ENCODE measurements around the gene MBP. TPM values are rescaled to one million over a fixed set of nuclear protein-coding genes. Genes with fewer than 3 reads are reported as not detected.

MBP gene
- total RNA-seq, 1 donor from 2014 or later, result 0.53 TPM

GRCh38 chr18:77066101-77066500 is 66.5 kb downstream of the MBP start:
- no peak for DNase-seq (ENCODE audit: low read depth, low spot score)

GRCh38 chr18:77065221-77065981 is 67.2 kb downstream of the MBP start:
- DNase-seq (ENCODE audit: low read depth, low spot score), result peak; percentile 57

DNA sequence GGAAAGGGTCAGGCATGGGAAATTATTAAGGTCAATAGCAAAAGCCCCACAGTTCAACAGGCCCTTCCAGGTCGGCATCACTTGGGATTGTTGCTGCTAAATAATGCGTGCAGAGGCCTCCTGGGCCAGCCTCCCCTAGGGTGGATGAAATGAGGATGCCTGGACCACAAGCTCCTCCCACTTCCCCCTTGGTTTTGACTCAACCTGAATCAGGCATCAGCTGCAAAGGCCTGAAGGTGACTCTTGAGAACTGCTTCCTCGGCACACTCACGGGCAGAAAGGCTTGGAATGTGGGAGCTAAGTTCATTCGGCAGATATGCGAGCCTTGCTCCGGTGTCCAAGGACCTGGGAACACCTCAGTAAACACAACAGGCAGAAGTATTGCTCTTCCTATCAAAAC is 69.3 kb downstream of the MBP start:
- DNase-seq (ENCODE audit: low read depth, low spot score), result no peak

- DNase-seq (ENCODE audit: low read depth, low spot score), result no peak
These were observed 70.0 kb downstream of the MBP start for GRCh38 chr18:77062518-77063003.

DNA sequence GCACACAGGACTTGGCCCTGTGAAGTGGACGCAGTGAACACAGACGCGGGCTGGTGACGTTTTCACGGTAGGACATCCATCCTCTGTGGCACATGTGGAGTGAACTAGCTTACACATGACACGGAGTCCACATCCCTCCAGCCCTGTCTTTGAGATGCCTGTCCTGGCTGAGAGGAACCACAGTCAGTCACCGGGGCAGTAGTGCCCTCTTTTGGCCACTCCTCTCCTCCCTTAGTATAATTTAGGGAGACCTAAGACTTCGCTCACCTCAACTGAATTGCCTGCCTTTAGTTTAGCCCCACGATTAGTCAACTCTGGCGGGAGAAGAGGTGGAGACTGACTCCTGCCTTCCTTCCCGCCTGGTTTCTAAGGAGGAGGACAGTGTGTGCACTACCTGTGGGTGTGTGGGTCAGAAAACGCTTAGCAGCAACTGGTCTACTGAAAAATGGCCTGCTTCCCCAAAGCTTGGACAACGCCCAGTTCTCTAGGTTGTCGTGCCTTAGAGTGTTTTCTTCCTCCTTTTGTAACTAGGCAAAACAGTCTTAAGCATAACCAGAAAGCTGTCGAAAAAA is 70.6 kb downstream of the MBP start:
- no peak for DNase-seq (ENCODE audit: low read depth, low spot score)

GRCh38 chr18:77061281-77061945 is 71.2 kb downstream of the MBP start:
- DNase-seq (ENCODE audit: low read depth, low spot score), result no peak

- DNase-seq (ENCODE audit: low read depth, low spot score), result no peak
These were observed 72.4 kb downstream of the MBP start for GRCh38 chr18:77060151-77060550.

DNA sequence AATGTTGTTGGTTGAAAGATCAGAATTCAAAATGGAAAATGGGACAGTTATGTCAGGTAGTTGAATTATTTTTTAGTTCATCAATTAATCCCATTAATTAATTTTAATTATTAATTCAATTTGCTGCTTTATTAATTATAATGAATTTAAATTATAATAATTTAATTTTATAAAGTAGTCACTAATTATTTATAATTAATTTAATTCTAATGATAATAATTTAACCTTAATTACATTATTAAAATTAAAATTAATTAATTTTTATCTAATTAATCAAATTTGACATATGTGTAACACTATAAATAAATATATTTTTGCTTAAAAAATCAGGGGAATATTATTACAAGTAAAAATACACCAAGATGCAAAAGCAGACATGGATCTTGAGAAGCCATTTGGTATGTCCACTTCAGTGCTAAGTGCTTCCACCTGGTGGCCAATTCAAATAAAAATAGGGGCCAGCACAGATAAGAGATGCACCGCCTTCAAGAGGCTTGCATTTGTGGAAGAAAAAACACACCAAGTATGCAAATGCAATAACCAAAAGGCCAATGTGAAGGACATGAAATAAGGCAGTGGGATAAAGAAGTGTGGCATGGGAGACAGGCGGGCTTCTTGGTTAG is 73.2 kb downstream of the MBP start:
- DNase-seq (ENCODE audit: low read depth, low spot score), result no peak

DNA sequence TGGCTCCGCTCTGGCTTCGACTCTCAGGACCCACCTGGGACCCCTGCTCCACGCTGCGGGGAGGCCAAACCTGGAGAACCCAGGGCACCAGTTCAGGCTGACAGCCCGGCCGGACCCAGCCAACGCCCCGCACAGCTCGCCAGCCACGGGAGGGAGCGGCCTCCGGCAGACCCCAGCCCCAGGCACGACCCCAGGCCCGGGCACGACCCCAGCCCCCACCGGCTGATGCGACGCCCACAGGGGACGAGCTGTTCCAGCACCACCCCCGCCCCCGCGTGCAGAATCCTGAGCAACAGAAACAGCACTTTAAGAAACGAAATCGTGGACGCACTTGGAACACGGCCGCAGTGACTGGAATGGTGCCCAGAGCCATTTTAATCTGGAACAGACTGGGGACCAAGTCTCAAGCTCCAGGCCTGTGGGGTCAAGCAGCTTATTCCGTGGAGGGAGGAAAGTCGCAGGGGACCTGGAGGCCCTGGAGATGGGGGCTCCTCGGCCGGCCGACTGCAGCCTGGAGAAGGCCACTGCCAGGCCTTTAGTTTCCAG is 74.2 kb downstream of the MBP start:
- no peak for DNase-seq (ENCODE audit: low read depth, low spot score)

DNA sequence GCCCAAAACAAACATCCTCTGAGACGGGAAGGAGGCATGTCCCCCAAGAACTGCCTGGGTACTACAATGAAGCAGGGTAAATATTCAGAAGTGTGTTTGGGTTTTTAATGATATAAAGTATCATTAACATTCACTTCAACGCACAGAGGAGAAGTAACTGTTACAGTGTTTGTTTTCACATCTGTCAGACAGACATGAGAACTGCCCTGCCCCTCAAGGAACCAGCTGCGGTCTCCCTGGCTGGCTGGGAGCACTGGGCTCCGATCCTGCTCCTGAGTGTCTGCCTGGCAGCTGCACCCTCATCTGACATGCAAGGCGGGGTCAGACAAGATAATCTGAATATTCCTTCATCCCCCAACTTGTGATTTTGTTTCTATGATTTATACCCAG is 75.6 kb downstream of the MBP start:
- no peak for DNase-seq (ENCODE audit: low read depth, low spot score)

DNA sequence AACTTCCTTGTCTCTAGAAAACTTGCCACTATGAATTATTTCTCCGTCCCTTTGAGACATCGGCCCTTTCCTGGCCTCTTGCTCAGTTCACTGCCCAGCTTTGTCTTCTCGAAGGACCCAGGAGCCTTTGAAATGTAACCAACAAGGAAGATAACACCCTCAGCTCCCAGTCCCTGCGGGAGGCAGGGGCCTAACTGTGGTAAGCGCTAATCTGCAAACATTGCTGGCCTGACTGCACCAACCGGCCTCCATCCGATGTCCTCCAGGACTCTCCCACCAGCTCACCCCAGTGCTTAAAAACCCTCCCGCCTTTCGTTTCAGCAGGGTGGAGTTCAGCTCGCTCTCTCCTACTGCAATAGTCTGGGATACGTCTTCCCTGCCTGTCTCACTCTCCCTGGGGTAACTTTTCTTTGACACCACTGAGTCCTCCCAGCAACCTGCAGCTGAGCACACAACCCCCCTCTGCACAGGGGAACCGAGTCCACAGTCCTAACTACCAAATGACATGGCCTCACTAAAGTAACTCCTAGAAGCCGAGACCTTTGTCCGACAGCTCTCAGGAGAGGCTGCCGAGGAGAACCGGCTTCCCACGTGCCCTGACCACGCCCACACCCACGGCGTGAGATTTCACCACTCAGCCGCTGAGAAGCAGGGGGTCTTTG is 76.1 kb downstream of the MBP start:
- DNase-seq (ENCODE audit: low read depth, low spot score), result no peak

GRCh38 chr18:77055429-77056300 is 76.9 kb downstream of the MBP start:
- DNase-seq (ENCODE audit: low read depth, low spot score), result no peak

DNA sequence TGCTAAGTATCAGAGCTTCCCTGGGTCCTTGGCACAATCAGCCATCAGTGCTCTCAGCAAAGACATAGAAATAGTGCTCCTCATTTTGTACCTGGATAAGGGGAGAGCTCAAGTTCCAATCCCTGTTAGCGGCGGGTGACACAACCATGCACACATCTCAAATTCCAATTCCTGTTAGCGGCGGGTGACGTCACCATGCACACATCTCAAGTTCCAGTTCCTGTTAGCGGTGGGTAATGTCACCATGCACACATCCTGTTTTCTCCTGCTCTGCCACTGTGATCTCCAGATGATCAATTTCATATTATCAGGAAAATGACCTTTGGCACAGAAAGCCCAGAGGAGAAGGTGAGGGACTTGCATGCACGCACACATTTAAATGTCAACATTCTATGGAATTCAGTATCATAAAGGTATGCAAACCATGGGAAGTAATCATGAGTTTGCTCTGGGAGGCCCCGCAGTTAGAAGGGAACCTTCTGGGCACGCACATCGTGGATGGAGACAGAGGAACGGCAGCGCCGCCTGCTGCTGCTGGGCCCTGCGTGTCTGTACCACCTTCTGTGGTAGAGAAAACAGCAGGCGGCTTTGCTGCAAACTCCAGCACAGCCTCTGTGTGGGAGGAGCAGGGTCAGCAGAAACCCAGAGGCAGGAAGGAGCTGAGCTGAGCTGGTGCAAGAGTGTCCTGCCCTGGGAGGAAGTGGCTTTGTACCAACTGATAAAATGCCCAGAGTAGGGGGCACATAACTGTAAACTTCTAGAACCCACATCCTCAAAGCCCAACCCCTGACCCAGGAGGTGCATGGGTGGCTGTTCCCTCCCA is 77.8 kb downstream of the MBP start:
- DNase-seq (ENCODE audit: low read depth, low spot score), result peak; percentile 61

DNA sequence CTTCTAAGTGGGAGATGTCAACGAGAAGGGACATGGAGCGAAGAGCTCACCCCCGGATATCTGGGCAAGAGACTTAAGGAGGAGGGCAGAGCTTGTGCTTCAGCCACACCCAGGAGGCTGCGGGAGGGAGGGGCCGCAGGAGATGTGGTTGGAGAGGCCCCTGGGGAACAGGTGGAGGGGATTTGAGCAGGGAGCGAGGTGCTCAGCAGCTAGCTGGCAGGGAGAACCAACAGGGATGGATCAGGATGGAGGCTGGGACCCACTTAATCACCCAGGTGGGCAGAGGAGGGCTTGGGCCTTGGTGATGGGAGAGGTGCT is 78.3 kb downstream of the MBP start:
- DNase-seq (ENCODE audit: low read depth, low spot score), result no peak

DNA sequence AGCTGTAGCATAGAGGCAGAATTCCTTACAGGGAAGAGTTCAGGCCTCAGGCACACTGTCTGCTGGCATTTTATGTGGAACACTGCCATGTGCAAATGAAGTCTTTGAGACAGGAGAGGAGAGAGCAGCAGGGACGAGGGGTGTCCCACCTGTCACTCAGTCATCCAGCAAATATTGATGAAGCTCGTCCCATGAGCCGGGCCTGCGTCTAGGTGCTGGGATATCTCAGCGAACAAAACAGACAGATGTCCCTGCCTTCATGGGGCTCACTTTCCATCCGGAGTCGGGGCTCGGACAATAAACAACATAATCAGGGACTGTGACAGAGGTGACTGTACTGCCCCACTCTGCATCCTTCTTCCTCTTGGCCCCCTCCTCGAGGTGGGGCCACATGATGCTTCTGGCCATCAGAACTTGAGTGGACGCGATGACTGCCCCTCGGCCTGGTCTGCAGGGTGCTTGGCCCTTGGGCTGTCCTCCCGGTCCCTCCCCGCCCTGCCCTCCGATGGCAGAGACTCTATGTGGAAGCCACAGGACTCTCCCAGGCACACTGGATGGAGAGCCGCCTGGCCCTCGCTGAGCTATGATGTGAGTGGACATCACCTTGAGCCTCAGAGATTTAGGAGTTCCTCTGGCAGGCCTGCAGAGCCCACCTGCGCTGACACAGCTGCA is 78.8 kb downstream of the MBP start:
- DNase-seq (ENCODE audit: low read depth, low spot score), result no peak

GRCh38 chr18:77052983-77053309 is 79.6 kb downstream of the MBP start:
- DNase-seq (ENCODE audit: low read depth, low spot score), result no peak

DNA sequence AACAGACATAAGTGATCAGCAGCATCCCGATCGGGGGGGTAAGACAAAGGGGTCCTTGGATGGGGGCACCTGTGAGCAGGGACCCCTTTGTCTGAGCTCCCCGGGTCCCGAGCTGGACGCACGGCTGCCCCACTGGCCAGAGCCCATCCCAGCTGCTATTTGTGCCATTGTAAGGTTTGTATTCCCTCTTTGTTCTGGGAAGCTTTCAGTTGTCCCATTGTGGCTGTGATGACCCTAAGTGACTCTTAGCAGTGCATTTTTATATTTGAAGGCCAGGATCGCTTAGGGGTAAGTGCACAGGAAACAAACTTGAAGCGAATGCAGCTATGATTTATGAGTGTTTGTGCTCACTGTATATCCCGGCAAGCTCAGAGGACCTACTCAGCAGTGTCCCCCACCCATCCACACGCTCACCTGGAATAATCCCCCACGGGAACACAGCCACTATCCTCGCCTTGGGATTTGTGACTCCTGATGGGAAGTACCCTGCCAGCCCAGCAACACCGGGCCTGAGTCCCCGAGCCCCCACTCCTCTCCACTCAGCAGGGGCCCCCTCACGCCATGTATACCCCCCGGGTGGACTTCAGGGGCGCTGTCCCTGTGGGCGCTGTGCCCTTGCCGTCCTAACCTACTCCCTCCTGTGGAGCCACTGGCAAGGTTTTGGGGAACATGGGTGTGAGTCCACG is 80.1 kb downstream of the MBP start:
- no peak for DNase-seq (ENCODE audit: low read depth, low spot score)

- no peak for DNase-seq (ENCODE audit: low read depth, low spot score)
These were observed 80.8 kb downstream of the MBP start for GRCh38 chr18:77051581-77052296.
